NCI-H524 treated with DMSO at 0.1 percent for 48 hours (cell line): ENCODE results near the gene ATXN7.
A peak's percentile ranks its signal among the peaks of the same experiment; 100 is the strongest.

ENCODE experiments used
- DNase-seq: peaks from one replicate; lab custom pipeline; 2025; lab: John Stamatoyannopoulos, UW

The ATXN7 gene

GRCh38 chr3:64021922-64022321 lies 158.3 kb downstream of the ATXN7 start:
- no peak for DNase-seq

GRCh38 chr3:64022451-64023186 lies 159.0 kb downstream of the ATXN7 start:
- no peak for DNase-seq

- DNase-seq = no peak
These were observed 159.7 kb downstream of the ATXN7 start, which contains the start of gene PSMD6 for GRCh38 chr3:64023187-64023860. Gene PSMD6 (minus strand): TSS chr3:64023494. CDS start chr3:64023419, 75 bp downstream.

GRCh38 chr3:64023861-64024223 lies 160.2 kb downstream of the ATXN7 start:
- DNase-seq = no peak

GRCh38 chr3:64026346-64026745 lies 162.7 kb downstream of the ATXN7 start:
- DNase-seq = no peak

GRCh38 chr3:64027658-64028057 lies 164.0 kb downstream of the ATXN7 start:
- DNase-seq = no peak

- no peak for DNase-seq
These were observed 165.1 kb downstream of the ATXN7 start for GRCh38 chr3:64028754-64029153.

- DNase-seq = no peak
These were observed 165.6 kb downstream of the ATXN7 start for GRCh38 chr3:64029287-64029686.

- peak; percentile 15 for DNase-seq
These were observed 167.1 kb downstream of the ATXN7 start for GRCh38 chr3:64030741-64031140.

GRCh38 chr3:64031540-64032508 lies 168.2 kb downstream of the ATXN7 start:
- DNase-seq = peak; percentile 22

GRCh38 chr3:64033069-64033468 lies 169.4 kb downstream of the ATXN7 start:
- no peak for DNase-seq

GRCh38 chr3:64037084-64037483 lies 173.4 kb downstream of the ATXN7 start:
- no peak for DNase-seq

- no peak for DNase-seq
These were observed 174.6 kb downstream of the ATXN7 start for GRCh38 chr3:64038253-64038767.

GRCh38 chr3:64039332-64039731 lies 175.7 kb downstream of the ATXN7 start:
- DNase-seq = no peak

- no peak for DNase-seq
These were observed 176.5 kb downstream of the ATXN7 start for GRCh38 chr3:64039981-64040733.

GRCh38 chr3:64042952-64043351 lies 179.3 kb downstream of the ATXN7 start:
- DNase-seq = no peak

GRCh38 chr3:64046592-64046991 lies 182.9 kb downstream of the ATXN7 start:
- DNase-seq = no peak

- DNase-seq = no peak
These were observed 183.4 kb downstream of the ATXN7 start for GRCh38 chr3:64046996-64047594.

GRCh38 chr3:64047787-64048186 lies 184.1 kb downstream of the ATXN7 start:
- no peak for DNase-seq

GRCh38 chr3:64048631-64049061 lies 185.0 kb downstream of the ATXN7 start:
- DNase-seq = no peak

- DNase-seq = no peak
These were observed 185.5 kb downstream of the ATXN7 start for GRCh38 chr3:64049136-64049535.
